H1 (cell line): ENCODE data around the gene TRAPPC3. TPM values are rescaled to one million over a fixed set of nuclear protein-coding genes. Genes with fewer than 3 reads are reported as not detected.

Experiments
- HDAC2 ChIP-seq, 2 experiments: fragments of 300-600 bp in 1 of 2; sonication (generic) in 1 of 2; IDR thresholded peaks; 2 replicates each; pipeline ENCODE4 v1.6.1; 2011 to 2012; ENCODE audit warnings: low read depth in 2 of 2, low read length in 2 of 2, mild to moderate bottlenecking in 2 of 2, moderate library complexity in 2 of 2, borderline replicate concordance in 1 of 2, inconsistent platforms in 1 of 2
- JUN ChIP-seq: IDR thresholded peaks from 2 replicates; pipeline ENCODE4 v1.6.1; 2011; ENCODE audit warnings: low read depth, mild to moderate bottlenecking, improper control_type of control experiment, low read length
- KDM5A ChIP-seq: fragments of 200-600 bp; IDR thresholded peaks from 2 replicates; pipeline ENCODE4 v1.7.1; 2012; ENCODE audit warnings: mild to moderate bottlenecking, low read length, inconsistent platforms, mixed read lengths
- polyA plus RNA-seq, 7 experiments: library from polyadenylated mRNA; depleted of rRNA in 3 of 7; stranded (reverse) in 5 of 7; unstranded in 2 of 7; fragments of >200 nt in 5 of 7; fragments of 200-250 nt in 2 of 7; gene quantifications; 1 replicate in 5 of 7; 2 replicates in 1 of 7; 4 replicates in 1 of 7; pipeline versions ENCODE4 v1.2.1 to v1.2.3, GENCODE V29; 2011 to 2013; ENCODE audit warnings: missing spikeins in 2 of 7, mixed read lengths in 2 of 7
- total RNA-seq: library from RNA; stranded (reverse); fragmentation: NEBNext Ultra II Directional; extraction: Animal tissue kit (Norgen Biotek cat#: 25700); gene quantifications from 2 replicates; pipeline ENCODE4 v1.2.1, GENCODE V29; 2021

Gene TRAPPC3
- total and polyA plus RNA-seq, 2 of the 8 experiments (the other 6 are each of a cell fraction or from before 2014, with no cell fraction given) = 47.8 to 51.0 TPM

DNA sequence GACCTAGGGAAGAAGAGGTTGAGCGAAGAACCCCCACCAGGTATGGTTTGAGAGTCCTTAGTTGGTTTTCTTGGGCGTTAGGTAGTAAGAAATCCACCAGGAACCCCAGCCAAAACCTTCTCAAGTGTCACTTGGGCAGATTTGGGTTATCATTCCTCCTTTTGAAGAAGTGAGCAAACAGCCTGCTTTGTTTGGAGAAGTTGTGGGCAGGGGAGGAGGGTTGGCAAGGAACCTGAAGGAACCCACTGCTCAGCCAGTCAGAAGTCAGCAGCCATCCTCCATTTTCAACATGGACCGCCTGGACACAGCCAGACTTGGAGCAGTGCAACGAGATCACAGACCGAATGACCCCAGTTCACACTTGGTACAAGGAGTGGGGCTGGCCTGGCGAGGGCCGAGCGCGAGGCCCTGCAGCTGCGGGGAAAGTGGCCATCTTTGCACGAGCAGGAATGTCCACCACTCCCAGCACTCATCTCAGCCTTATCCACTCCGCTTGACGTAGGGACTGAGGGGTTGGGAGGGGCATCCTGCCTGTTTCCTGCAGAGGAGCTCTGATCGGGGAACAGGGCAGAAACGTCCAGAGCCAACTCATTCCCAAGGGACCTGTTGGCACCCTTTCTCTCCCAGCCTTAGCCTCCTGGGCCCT is 53.4 kb downstream of the TRAPPC3 start (continued):
- TF ChIP-seq HDAC2 (IDR thresholded peaks at IDR 0.05; ENCODE audit: borderline replicate concordance in 1 of 2, low read depth in 2 of 2, low read length in 2 of 2) (no peak), KDM5A (no peak), JUN (no peak)
